Heart right ventricle (tissue), 16 donors: ENCODE measurements around the gene KLF16. TPM values are rescaled to one million over a fixed set of nuclear protein-coding genes. Genes with fewer than 3 reads are reported as not detected.

Source experiments
- ATAC-seq, 8 donors: fragments of 200-7000 bp; cut with Tn5 transposase; one replicate each; pipeline ENCODE4 v1.9.1; 2020; ENCODE audit warnings: mild to moderate bottlenecking in 8 of 8, moderate library complexity in 8 of 8, moderate number of reproducible peaks in 1 of 8
- DNase-seq, 2 donors: peaks; one replicate each; pipeline ENCODE4 v3.0.0-alpha.2; 2020
- H3K27ac ChIP-seq, 10 donors: fragments of 200-600 bp; sonication (generic) in 2 of 10; one replicate each; pipeline versions ENCODE4 v1.5.0 to v1.8.0; 2020 to 2022; ENCODE audit warnings: mild to moderate bottlenecking in 3 of 10
- H3K27me3 ChIP-seq, 7 donors: fragments of 200-600 bp; one replicate each; pipeline ENCODE4 v1.8.0; 2021 to 2022; ENCODE audit warnings: mild to moderate bottlenecking in 2 of 7
- H3K36me3 ChIP-seq, 9 donors: fragments of 200-600 bp; sonication (generic) in 1 of 9; one replicate each; pipeline versions ENCODE4 v1.5.0 to v1.8.0; 2020 to 2022; ENCODE audit warnings: mild to moderate bottlenecking in 2 of 9
- H3K4me1 ChIP-seq, 9 donors: fragments of 200-600 bp; sonication (generic) in 1 of 9; one replicate each; pipeline versions ENCODE4 v1.5.0 to v1.8.0; 2020 to 2022; ENCODE audit warnings: mild to moderate bottlenecking in 4 of 9
- H3K4me3 ChIP-seq, 10 donors: fragments of 200-600 bp; sonication (generic) in 2 of 10; one replicate each; pipeline versions ENCODE4 v1.5.0 to v1.8.0; 2020 to 2022; ENCODE audit warnings: mild to moderate bottlenecking in 7 of 10, moderate library complexity in 2 of 10
- H3K9me3 ChIP-seq, 11 donors: fragments of 200-600 bp in 10 of 11; sonication (generic) in 2 of 11; one replicate each; pipeline versions ENCODE4 v1.5.0 to v1.8.0; 2013 to 2022; ENCODE audit warnings: mild to moderate bottlenecking in 2 of 11, control low read depth in 1 of 11, moderate library complexity in 1 of 11
- WGBS, 2 donors: extraction: QIAGEN DNeasy Blood & Tissue Kit; methylation state at CpG; one replicate each; pipeline ENCODE4 v1.1.7; 2013; ENCODE audit warnings: inconsistent platforms in 1 of 2; 5-methylcytosine and 5-hydroxymethylcytosine counted together
- intact Hi-C, 10 donors: fragments of 100-400 bp; cut with DNase I; formaldehyde crosslinking; loops; one replicate each; pipeline versions ENCODE4 v1.11.1 to v1.14.2; 2022
- polyA plus RNA-seq, 2 donors: library from polyadenylated mRNA; stranded (reverse); fragments of 200-250 nt; gene quantifications; one replicate each; pipeline ENCODE4 v1.2.3, GENCODE V29; 2013
- total RNA-seq, 10 donors: library from RNA; stranded (reverse); fragmentation: NEBNext Ultra II Directional in 3 of 10; extraction: Animal tissue kit (Norgen Biotek cat#: 25700) in 3 of 10; gene quantifications; one replicate each; pipeline versions ENCODE4 v1.2.1 to v1.2.4, GENCODE V29; 2021 to 2023
- TF ChIP-seq, protein P1 (sequence below), 9 donors: fragments of 200-600 bp; sonication (generic) in 2 of 9; IDR thresholded peaks; one replicate each; pipeline versions ENCODE4 v1.5.0 to v1.8.0; 2021 to 2022; ENCODE audit warnings: antibody characterized with exemption in 9 of 9, mild to moderate bottlenecking in 5 of 9, moderate library complexity in 1 of 9
- donor health status: Arrhythmogenic right ventricular cardiomyopathy.
- donor health status: ischemic (EF 13 %, LVEDD 7.1; RV severe dilation, severe dysfunction).
- donor health status: healthy with polysubstance abuse.
- donor health status: DM: no; HTN: yes; CAD: no.
- donor health status: DM: no; HTN: no; CAD: no.
- donor health status: ischemic (EF 25% LVEDD 6.9; RV normal size, moderate dysfunction).
- donor health status: ischemic (EF 25% LVEDD 5.7; RV mildly dilated, moderate dysfunction).
- donor health status: healthy.
- donor health status: DM: yes; HTN: yes; CAD: no.
- donor health status: Ischemic cardiomyopathy.
- donor health status: ischemic (EF 35%, LVEDD 5.7; RV mildly dilated, moderate dysfunction).
- donor health status: nonischemic (EF 11% LVEDD 7.7; RV severe dilation, severe dysfunction).
- donor health status: DM: yes; HTN: yes; CAD: no.
- donor health status: PGD.
- donor health status: ischemic (EF 29% LVEDD 5.4; RV normal size, mild dysfunction).
- donor health status: nonischemic (EF 23%, LVEDD 6.1; RV moderate dilation, normal function).

KLF16 gene
- total and polyA plus RNA-seq, 12 donors = 4.0 to 13.4 (median 7.6) TPM

DNA sequence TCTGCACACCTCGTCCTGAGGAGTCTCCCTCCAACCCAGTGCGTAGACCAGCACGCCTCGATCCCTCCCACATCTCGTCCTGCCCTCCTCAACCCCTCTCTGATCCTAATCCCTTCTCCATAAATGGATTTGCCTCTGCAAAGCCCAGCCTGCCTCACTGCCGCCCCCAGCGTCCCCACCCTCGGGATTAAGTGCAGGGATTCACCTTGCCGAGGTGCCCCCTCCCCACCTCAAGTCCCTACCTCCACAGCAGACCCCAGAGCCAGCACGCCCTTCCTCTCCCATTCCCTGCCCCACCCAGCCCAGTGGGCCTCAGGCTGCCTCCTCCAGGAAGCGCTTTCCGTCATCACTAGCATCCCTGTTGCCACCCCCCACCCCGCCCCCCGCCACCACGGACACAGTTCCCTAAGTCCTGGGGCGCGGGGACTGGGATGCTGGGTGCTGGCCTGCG lies 4.0 kb downstream of the KLF16 start:
- Histone ChIP-seq H3K27me3 (no peaks in the 10 kb centered on the region), H3K4me3 (peak overlapping the region in 1 of 10 donors; percentile 24), H3K4me1 (peaks cover 34 to 82% (median 76%) of the 10 kb centered on the region in 9 donors), H3K9me3 (no peaks in the 10 kb centered on the region), H3K27ac (peak overlapping the region in 6 of 10 donors; percentile 23 to 58 (median 45)), H3K36me3 (peaks cover 0 to under 1% (median 0%) of the 10 kb centered on the region in 9 donors)
- TF ChIP-seq, protein P1, sequence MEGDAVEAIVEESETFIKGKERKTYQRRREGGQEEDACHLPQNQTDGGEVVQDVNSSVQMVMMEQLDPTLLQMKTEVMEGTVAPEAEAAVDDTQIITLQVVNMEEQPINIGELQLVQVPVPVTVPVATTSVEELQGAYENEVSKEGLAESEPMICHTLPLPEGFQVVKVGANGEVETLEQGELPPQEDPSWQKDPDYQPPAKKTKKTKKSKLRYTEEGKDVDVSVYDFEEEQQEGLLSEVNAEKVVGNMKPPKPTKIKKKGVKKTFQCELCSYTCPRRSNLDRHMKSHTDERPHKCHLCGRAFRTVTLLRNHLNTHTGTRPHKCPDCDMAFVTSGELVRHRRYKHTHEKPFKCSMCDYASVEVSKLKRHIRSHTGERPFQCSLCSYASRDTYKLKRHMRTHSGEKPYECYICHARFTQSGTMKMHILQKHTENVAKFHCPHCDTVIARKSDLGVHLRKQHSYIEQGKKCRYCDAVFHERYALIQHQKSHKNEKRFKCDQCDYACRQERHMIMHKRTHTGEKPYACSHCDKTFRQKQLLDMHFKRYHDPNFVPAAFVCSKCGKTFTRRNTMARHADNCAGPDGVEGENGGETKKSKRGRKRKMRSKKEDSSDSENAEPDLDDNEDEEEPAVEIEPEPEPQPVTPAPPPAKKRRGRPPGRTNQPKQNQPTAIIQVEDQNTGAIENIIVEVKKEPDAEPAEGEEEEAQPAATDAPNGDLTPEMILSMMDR (IDR thresholded peaks at IDR 0.05) = no peak
- 66% methylated on average over 18 of the region's 18 CpGs for WGBS, 2 donors
- DNase-seq = no peak
- ATAC-seq = no peak
- intact Hi-C loops = no loop called here

GRCh38 chr19:1858412-1859081 lies 4.8 kb downstream of the KLF16 start:
- peak overlapping the region in 8 of 10 donors; percentile 82 to 97 (median 94) for H3K27ac ChIP-seq
- no peak overlapping the region for H3K4me3 ChIP-seq
- H3K36me3 ChIP-seq = peaks cover 0 to 6% (median 0%) of the 10 kb centered on the region in 9 donors
- 77 to 80% methylated on average over 10 of the region's 10 CpGs for WGBS, 2 donors
- intact Hi-C loops = no loop called here
- H3K4me1 ChIP-seq = peaks cover 38 to 88% (median 84%) of the 10 kb centered on the region in 9 donors
- DNase-seq = no peak
- TF ChIP-seq, protein P1 (IDR thresholded peaks at IDR 0.05) = no peak
- no peak for ATAC-seq
- no peaks in the 10 kb centered on the region for H3K27me3 ChIP-seq
- H3K9me3 ChIP-seq = no peaks in the 10 kb centered on the region

GRCh38 chr19:1857648-1858326 lies 5.6 kb downstream of the KLF16 start:
- H3K27me3 ChIP-seq = no peaks in the 10 kb centered on the region

More at GRCh38 chr19:1857648-1858326, 5.6 kb downstream of the KLF16 start:
- peak overlapping the region in 9 of 10 donors; percentile 44 to 67 (median 59) for H3K4me3 ChIP-seq
- intact Hi-C loops = no loop called here
- H3K9me3 ChIP-seq = no peaks in the 10 kb centered on the region
- DNase-seq (no peak), ATAC-seq (no peak)
- H3K27ac ChIP-seq = peak overlapping the region; percentile 70 to 97 (median 94)
- peaks cover 0 to 6% (median 0%) of the 10 kb centered on the region in 9 donors for H3K36me3 ChIP-seq
- TF ChIP-seq, protein P1 (IDR thresholded peaks at IDR 0.05) = no peak
- peaks cover 39 to 94% (median 87%) of the 10 kb centered on the region in 9 donors for H3K4me1 ChIP-seq
- 63 to 64% methylated on average over 15 to 16 of the region's 16 CpGs for WGBS, 2 donors
